ENCODE data around the gene FRMD5.

The FRMD5 gene

DNA sequence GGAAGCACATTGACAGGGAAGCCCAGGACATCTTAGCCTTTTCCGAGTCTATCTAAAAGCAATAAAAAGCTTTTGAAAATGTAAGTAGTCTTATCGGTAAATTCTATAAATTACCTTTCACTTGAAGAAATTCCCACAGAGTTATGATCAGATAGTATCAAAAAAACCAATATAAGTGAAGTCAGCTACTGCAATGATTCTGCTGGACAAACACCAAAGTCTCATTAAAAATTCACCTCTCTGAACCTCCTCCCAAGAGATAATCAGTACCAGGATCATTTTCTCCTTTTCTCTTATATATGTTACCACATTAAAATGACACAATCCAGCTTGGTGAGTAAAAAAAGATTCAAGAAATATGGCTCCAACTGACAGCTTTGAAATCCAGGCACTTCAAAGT, 69.2 kb downstream of the FRMD5 start:
- no peak for TF ChIP-seq SIN3A (IDR thresholded peaks at IDR 0.05; ENCODE audit: borderline replicate concordance, insufficient read depth, low read length)
- TF ChIP-seq TAF1 (IDR thresholded peaks at IDR 0.05; ENCODE audit: borderline replicate concordance, insufficient read depth, low read length): no peak
- no peak for TF ChIP-seq FOXP2 (optimal IDR thresholded peaks at IDR 0.05; ENCODE audit: borderline replicate concordance, extremely low read depth, extremely low read length, insufficient read depth)
- no peak for TF ChIP-seq POLR2AphosphoS5 (IDR thresholded peaks at IDR 0.05; ENCODE audit: low read depth, low read length)
- TF ChIP-seq, protein P1, sequence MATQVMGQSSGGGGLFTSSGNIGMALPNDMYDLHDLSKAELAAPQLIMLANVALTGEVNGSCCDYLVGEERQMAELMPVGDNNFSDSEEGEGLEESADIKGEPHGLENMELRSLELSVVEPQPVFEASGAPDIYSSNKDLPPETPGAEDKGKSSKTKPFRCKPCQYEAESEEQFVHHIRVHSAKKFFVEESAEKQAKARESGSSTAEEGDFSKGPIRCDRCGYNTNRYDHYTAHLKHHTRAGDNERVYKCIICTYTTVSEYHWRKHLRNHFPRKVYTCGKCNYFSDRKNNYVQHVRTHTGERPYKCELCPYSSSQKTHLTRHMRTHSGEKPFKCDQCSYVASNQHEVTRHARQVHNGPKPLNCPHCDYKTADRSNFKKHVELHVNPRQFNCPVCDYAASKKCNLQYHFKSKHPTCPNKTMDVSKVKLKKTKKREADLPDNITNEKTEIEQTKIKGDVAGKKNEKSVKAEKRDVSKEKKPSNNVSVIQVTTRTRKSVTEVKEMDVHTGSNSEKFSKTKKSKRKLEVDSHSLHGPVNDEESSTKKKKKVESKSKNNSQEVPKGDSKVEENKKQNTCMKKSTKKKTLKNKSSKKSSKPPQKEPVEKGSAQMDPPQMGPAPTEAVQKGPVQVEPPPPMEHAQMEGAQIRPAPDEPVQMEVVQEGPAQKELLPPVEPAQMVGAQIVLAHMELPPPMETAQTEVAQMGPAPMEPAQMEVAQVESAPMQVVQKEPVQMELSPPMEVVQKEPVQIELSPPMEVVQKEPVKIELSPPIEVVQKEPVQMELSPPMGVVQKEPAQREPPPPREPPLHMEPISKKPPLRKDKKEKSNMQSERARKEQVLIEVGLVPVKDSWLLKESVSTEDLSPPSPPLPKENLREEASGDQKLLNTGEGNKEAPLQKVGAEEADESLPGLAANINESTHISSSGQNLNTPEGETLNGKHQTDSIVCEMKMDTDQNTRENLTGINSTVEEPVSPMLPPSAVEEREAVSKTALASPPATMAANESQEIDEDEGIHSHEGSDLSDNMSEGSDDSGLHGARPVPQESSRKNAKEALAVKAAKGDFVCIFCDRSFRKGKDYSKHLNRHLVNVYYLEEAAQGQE (IDR thresholded peaks at IDR 0.05; ENCODE audit: insufficient read depth in 1 of 2, low read depth in 2 of 2, low read length in 2 of 2): no peak

DNA sequence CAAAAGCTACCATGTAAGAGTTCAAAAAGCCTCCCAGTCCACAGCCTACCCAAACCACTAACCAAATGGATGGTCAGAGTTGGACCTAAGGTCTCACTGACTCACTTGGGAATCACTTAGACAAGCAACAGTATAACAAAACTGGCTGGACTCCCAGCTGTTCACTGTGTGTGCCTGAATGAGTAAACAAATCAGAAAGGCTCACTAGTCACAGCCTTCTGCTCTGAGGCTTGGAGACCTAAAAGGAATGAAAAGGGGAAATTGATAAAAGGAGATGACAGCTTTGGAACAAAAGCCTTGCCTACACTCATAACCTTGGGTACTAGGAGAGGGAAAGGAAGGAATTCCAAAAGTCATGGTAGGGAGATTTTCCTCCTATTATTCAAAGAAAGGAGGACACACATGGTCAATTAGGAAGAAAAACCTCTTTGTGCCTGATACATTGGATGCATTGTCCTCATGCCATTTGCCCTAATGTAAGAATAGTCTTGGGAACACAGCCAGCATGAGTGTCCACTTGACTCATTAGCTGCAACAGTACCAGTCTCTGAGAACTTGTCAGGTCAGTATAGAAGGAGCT, 92.3 kb downstream of the FRMD5 start:
- TF ChIP-seq, protein P1 (IDR thresholded peaks at IDR 0.05; ENCODE audit: insufficient read depth in 1 of 2, low read depth in 2 of 2, low read length in 2 of 2): no peak
- TF ChIP-seq TAF1 (IDR thresholded peaks at IDR 0.05; ENCODE audit: borderline replicate concordance, insufficient read depth, low read length): no peak

- TF ChIP-seq SIN3A (IDR thresholded peaks at IDR 0.05; ENCODE audit: borderline replicate concordance, insufficient read depth, low read length) (no peak), FOXP2 (optimal IDR thresholded peaks at IDR 0.05; ENCODE audit: borderline replicate concordance, extremely low read depth, extremely low read length, insufficient read depth) (no peak), POLR2AphosphoS5 (IDR thresholded peaks at IDR 0.05; ENCODE audit: low read depth, low read length) (no peak), TAF1 (IDR thresholded peaks at IDR 0.05; ENCODE audit: borderline replicate concordance, insufficient read depth, low read length) (no peak)
- TF ChIP-seq, protein P1 (IDR thresholded peaks at IDR 0.05; ENCODE audit: insufficient read depth in 1 of 2, low read depth in 2 of 2, low read length in 2 of 2): no peak
Measured at GRCh38 chr15:44101944-44102343, 93.1 kb downstream of the FRMD5 start.

DNA sequence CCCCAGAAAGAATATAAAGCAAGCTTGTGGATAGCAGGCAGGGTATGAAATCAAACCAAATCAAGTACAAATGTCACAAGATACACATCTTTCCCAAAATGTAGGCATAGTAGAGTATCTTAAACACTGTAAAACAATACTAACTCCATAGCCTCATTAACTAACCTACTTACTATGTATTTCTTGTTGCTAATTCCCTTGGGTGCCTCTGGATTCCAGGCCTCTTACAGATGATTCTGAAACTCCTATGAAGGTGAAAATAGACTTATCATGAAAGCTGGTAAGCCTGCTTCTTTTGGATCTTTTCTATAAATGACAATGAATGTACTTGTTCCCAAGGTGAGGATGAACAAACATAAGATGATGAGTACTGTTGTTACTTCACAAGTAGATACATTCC, 93.8 kb downstream of the FRMD5 start:
- TF ChIP-seq SIN3A (IDR thresholded peaks at IDR 0.05; ENCODE audit: borderline replicate concordance, insufficient read depth, low read length) (no peak), TAF1 (IDR thresholded peaks at IDR 0.05; ENCODE audit: borderline replicate concordance, insufficient read depth, low read length) (no peak)

- TF ChIP-seq FOXP2 (optimal IDR thresholded peaks at IDR 0.05; ENCODE audit: borderline replicate concordance, extremely low read depth, extremely low read length, insufficient read depth) (no peak), TAF1 (IDR thresholded peaks at IDR 0.05; ENCODE audit: borderline replicate concordance, insufficient read depth, low read length) (no peak), POLR2AphosphoS5 (IDR thresholded peaks at IDR 0.05; ENCODE audit: low read depth, low read length) (no peak), SIN3A (IDR thresholded peaks at IDR 0.05; ENCODE audit: borderline replicate concordance, insufficient read depth, low read length) (no peak)
- TF ChIP-seq, protein P1 (IDR thresholded peaks at IDR 0.05; ENCODE audit: insufficient read depth in 1 of 2, low read depth in 2 of 2, low read length in 2 of 2): no peak
Measured at GRCh38 chr15:44099671-44100070, 95.4 kb downstream of the FRMD5 start.

Data from PFSK-1 (cell line).